Subcutaneous adipose tissue (tissue), 4 donors: ENCODE data around the gene DLGAP1. TPM values are rescaled to one million over a fixed set of nuclear protein-coding genes. Genes with fewer than 3 reads are reported as not detected.

Experiments used
- CTCF ChIP-seq: fragments of 450-650 bp; IDR thresholded peaks from one replicate; pipeline ENCODE4 v1.5.1; 2016; ENCODE audit warnings: low read depth, mild to moderate bottlenecking, control low read depth, antibody characterized with exemption, moderate library complexity
- total RNA-seq, 4 donors: library from RNA; depleted of rRNA; stranded (reverse); fragments of >200 nt; gene quantifications; one replicate each; pipeline ENCODE4 v1.1.0, GENCODE V29; 2016

The DLGAP1 gene
- total RNA-seq, 4 donors from 2014 or later = 0.44 to 3.3 (median 0.99) TPM

GRCh38 chr18:3874581-3874980, 580.5 kb downstream of the DLGAP1 start:
- no peak for TF ChIP-seq CTCF

GRCh38 chr18:3874125-3874524, 581.0 kb downstream of the DLGAP1 start:
- TF ChIP-seq CTCF = no peak

- TF ChIP-seq CTCF = no peak
Observed at GRCh38 chr18:3873698-3874097, 581.4 kb downstream of the DLGAP1 start.

GRCh38 chr18:3873211-3873610, 581.9 kb downstream of the DLGAP1 start:
- no peak for TF ChIP-seq CTCF

- TF ChIP-seq CTCF = no peak
Observed at GRCh38 chr18:3872641-3873040, 582.5 kb downstream of the DLGAP1 start.

- no peak for TF ChIP-seq CTCF
Observed at GRCh38 chr18:3871687-3872086, 583.4 kb downstream of the DLGAP1 start.

- TF ChIP-seq CTCF = no peak
Observed at GRCh38 chr18:3870914-3871313, 584.2 kb downstream of the DLGAP1 start.
